Upper lobe of left lung (tissue), 6 donors: Measurements from ENCODE around the gene CLCN2. TPM values are rescaled to one million over a fixed set of nuclear protein-coding genes. Genes with fewer than 3 reads are reported as not detected.

Experiments
- ATAC-seq, 2 donors: fragments of 200-7000 bp; cut with Tn5 transposase; one replicate each; pipeline ENCODE4 v1.9.1; 2022; ENCODE audit warnings: mild to moderate bottlenecking in 2 of 2, moderate library complexity in 2 of 2; ENCODE audit not compliant: low FRiP score in 2 of 2
- DNase-seq, 2 donors: peaks; one replicate each; pipeline ENCODE4 v3.0.0-alpha.2; 2019 to 2020
- H3K27ac ChIP-seq, 4 donors: fragments of 200-600 bp; sonication (generic); one replicate each; pipeline ENCODE4 v1.5.1; 2016 to 2019
- H3K27me3 ChIP-seq, 4 donors: fragments of 200-600 bp; sonication (generic); one replicate each; pipeline ENCODE4 v1.5.1; 2017 to 2019
- H3K36me3 ChIP-seq, 4 donors: fragments of 200-600 bp; sonication (generic); one replicate each; pipeline ENCODE4 v1.5.1; 2016 to 2019
- H3K4me1 ChIP-seq, 4 donors: fragments of 200-600 bp; sonication (generic); one replicate each; pipeline ENCODE4 v1.5.1; 2018 to 2019
- H3K4me3 ChIP-seq, 4 donors: fragments of 200-600 bp; sonication (generic); one replicate each; pipeline ENCODE4 v1.5.1; 2017 to 2019; ENCODE audit warnings: mild to moderate bottlenecking in 2 of 4, moderate library complexity in 1 of 4
- H3K9me3 ChIP-seq, 4 donors: fragments of 200-600 bp; sonication (generic); one replicate each; pipeline ENCODE4 v1.5.1; 2018 to 2019
- EP300 ChIP-seq, 4 donors: sonication (generic); formaldehyde crosslinking; IDR thresholded peaks; one replicate each; pipeline ENCODE4 v1.5.1; 2017; ENCODE audit warnings: antibody characterized with exemption in 4 of 4, control low read depth in 2 of 4
- POLR2A ChIP-seq, 4 donors: fragments of 450-650 bp; IDR thresholded peaks; one replicate each; pipeline ENCODE4 v1.5.1; 2016 to 2017; ENCODE audit warnings: antibody characterized with exemption in 4 of 4, mild to moderate bottlenecking in 2 of 4
- POLR2AphosphoS5 ChIP-seq, 2 donors: sonication (generic); formaldehyde crosslinking; IDR thresholded peaks; one replicate each; pipeline ENCODE4 v1.5.1; 2017; ENCODE audit warnings: antibody characterized with exemption in 2 of 2
- WGBS, 2 donors: methylation state at CpG; one replicate each; pipeline ENCODE4 v1.1.5; 2017 to 2018; 5-methylcytosine and 5-hydroxymethylcytosine counted together
- total RNA-seq, 6 donors: library from RNA; depleted of rRNA in 4 of 6; stranded (reverse); fragments of >200 nt in 4 of 6; gene quantifications; one replicate each; pipeline versions ENCODE4 v1.1.0 to v1.2.1, GENCODE V29; 2016 to 2021
- TF ChIP-seq, protein P1 (sequence below), 6 experiments: fragments of 450-650 bp in 4 of 6; fragments of 200-600 bp in 2 of 6; sonication (generic) in 2 of 6; IDR thresholded peaks; one replicate each; pipeline ENCODE4 v1.5.1; 2016 to 2019; ENCODE audit warnings: antibody characterized with exemption in 6 of 6
- donor health status: DM: no; HTN: no; CAD: no; lungs with moderate emphysema.
- donor health status: DM: no; HTN: yes; CAD: no; lungs with severe emphysema.

CLCN2 gene
- total RNA-seq, 6 donors from 2014 or later: 3.0 to 14.7 (median 5.3) TPM

DNA sequence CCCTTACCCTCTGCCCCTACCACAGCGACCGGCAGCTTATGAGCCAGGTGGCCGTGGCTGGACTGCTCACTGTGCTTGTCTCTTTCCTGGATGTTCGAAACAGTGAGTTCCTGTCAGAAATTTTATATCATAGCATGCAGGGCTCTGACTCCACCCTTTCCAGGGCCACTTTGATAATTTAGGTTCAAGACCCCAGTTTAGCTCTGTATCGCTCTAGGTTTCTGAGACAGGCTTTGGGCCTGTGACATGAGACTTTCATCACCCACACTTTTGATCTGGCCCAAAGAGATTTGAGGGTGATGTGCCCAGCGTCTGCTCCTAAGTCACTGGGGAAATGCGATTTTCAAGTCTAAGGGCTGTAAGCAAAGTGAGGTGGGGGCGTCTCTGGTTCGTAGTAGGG, 53.5 kb downstream of the CLCN2 start:
- TF ChIP-seq, protein P1, sequence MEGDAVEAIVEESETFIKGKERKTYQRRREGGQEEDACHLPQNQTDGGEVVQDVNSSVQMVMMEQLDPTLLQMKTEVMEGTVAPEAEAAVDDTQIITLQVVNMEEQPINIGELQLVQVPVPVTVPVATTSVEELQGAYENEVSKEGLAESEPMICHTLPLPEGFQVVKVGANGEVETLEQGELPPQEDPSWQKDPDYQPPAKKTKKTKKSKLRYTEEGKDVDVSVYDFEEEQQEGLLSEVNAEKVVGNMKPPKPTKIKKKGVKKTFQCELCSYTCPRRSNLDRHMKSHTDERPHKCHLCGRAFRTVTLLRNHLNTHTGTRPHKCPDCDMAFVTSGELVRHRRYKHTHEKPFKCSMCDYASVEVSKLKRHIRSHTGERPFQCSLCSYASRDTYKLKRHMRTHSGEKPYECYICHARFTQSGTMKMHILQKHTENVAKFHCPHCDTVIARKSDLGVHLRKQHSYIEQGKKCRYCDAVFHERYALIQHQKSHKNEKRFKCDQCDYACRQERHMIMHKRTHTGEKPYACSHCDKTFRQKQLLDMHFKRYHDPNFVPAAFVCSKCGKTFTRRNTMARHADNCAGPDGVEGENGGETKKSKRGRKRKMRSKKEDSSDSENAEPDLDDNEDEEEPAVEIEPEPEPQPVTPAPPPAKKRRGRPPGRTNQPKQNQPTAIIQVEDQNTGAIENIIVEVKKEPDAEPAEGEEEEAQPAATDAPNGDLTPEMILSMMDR (IDR thresholded peaks at IDR 0.05): no peak
- TF ChIP-seq EP300 (IDR thresholded peaks at IDR 0.05): no peak
- no peak for TF ChIP-seq POLR2A (IDR thresholded peaks at IDR 0.05)
- no peak for TF ChIP-seq POLR2AphosphoS5 (IDR thresholded peaks at IDR 0.05)
- 93 to 100% methylated on average over 8 to 9 of the region's 9 CpGs for WGBS, 2 donors
- H3K9me3 ChIP-seq: no peaks in the 10 kb centered on the region
- no peak for DNase-seq
- H3K36me3 ChIP-seq: peaks cover 43 to 69% (median 61%) of the 10 kb centered on the region in 4 donors
- no peak for ATAC-seq
- no peaks in the 10 kb centered on the region for H3K27me3 ChIP-seq
- H3K27ac ChIP-seq: no peak overlapping the region
- no peak overlapping the region for H3K4me3 ChIP-seq
- H3K4me1 ChIP-seq: no peaks in the 10 kb centered on the region

DNA sequence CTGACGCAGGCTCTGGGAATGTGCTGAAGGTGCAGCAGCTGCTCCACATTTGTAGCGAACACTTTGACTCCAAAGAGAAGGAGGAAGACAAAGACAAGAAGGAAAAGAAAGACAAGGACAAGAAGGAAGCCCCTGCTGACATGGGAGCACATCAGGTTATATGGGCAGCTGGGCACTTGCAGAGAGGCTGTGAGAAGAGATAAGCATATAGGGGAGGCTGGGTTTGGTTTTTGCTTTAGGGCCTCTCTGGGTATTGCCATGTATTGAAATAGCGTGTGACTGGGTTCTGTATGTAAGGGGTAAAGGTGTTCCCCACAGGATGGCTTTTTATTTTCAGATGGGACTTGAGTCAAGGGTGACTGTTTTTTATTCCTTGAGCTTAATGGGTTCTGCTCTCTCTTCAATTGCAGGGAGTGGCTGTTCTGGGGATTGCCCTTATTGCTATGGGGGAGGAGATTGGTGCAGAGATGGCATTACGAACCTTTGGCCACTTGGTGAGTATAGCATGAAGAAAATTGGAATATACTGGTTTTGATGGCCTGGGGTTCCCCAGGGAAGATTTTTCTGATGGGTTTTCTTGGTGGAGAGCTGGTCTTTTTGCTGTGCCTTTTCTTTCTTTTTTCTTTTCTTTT, 54.9 kb downstream of the CLCN2 start:
- Histone ChIP-seq H3K9me3 (no peaks in the 10 kb centered on the region), H3K27me3 (no peaks in the 10 kb centered on the region), H3K4me3 (no peak overlapping the region), H3K27ac (no peak overlapping the region), H3K36me3 (peaks cover 55 to 83% (median 75%) of the 10 kb centered on the region in 4 donors), H3K4me1 (no peaks in the 10 kb centered on the region)
- ATAC-seq (no peak), DNase-seq (no peak)
- TF ChIP-seq POLR2AphosphoS5 (IDR thresholded peaks at IDR 0.05) (no peak), EP300 (IDR thresholded peaks at IDR 0.05) (no peak), POLR2A (IDR thresholded peaks at IDR 0.05) (no peak)
- TF ChIP-seq, protein P1 (IDR thresholded peaks at IDR 0.05): no peak
- 91 to 97% methylated on average over 4 of the region's 4 CpGs for WGBS, 2 donors

DNA sequence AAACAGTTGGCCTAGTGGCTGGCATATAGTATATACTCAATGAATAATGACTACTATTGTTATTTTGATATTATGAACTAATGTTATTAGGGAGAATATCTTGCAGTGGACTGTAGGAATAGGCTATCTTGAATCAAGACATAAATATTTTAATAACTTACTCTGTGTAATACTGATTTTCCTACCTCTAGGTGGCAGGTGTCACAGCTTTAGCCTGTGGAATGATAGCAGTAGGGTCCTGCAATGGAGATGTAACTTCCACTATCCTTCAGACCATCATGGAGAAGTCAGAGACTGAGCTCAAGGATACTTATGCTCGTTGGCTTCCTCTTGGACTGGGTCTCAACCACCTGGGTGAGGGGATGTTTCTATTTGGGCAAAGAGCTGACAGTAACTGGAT, 55.8 kb downstream of the CLCN2 start:
- ATAC-seq (no peak), DNase-seq (no peak)
- TF ChIP-seq, protein P1 (IDR thresholded peaks at IDR 0.05): peak in 2 of 6 experiments; percentile 14 to 28
- TF ChIP-seq EP300 (IDR thresholded peaks at IDR 0.05): no peak
- Histone ChIP-seq H3K4me3 (no peak overlapping the region), H3K27ac (no peak overlapping the region), H3K4me1 (peaks cover 2 to 5% (median 3%) of the 10 kb centered on the region in 4 donors), H3K27me3 (no peaks in the 10 kb centered on the region), H3K36me3 (peaks cover 58 to 90% (median 83%) of the 10 kb centered on the region in 4 donors), H3K9me3 (no peaks in the 10 kb centered on the region)
- 71 to 80% methylated on average over 1 of the region's 1 CpG for WGBS, 2 donors

DNA sequence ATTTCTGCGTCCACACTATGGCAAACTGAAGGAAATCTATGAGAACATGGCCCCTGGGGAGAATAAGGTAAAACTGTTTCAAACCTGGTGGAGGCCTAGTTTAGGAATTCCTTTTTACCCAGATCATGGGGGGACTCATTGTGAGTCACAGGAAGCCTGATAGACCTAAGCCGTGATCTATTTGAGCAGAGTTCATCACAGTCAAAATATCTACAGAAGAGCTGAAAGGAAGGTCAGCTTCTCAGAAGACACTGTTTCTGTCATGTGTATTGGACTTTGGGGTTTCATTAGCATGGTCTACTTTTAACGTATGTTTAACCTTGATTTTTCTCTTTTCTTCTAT, 61.1 kb downstream of the CLCN2 start:
- DNase-seq (no peak), ATAC-seq (no peak)
- Histone ChIP-seq H3K36me3 (peaks cover 30 to 53% (median 46%) of the 10 kb centered on the region in 4 donors), H3K4me1 (peaks cover 12 to 21% (median 16%) of the 10 kb centered on the region in 4 donors), H3K27ac (no peak overlapping the region), H3K9me3 (no peaks in the 10 kb centered on the region), H3K27me3 (no peaks in the 10 kb centered on the region), H3K4me3 (peak overlapping the region in 2 of 4 donors; percentile 70 to 97)
- WGBS, 2 donors: 81 to 82% methylated on average over 3 of the region's 3 CpGs
- TF ChIP-seq, protein P1 (IDR thresholded peaks at IDR 0.05): no peak
- no peak for TF ChIP-seq POLR2AphosphoS5 (IDR thresholded peaks at IDR 0.05)
- no peak for TF ChIP-seq EP300 (IDR thresholded peaks at IDR 0.05)
- TF ChIP-seq POLR2A (IDR thresholded peaks at IDR 0.05): no peak
